H9 (cell line): ENCODE data around the gene ATG9B. TPM values are rescaled to one million over a fixed set of nuclear protein-coding genes. Genes with fewer than 3 reads are reported as not detected.

ENCODE experiments used
- DNase-seq: peaks from one replicate; pipeline ENCODE4 v3.0.0-alpha.2; 2017
- H2AFZ ChIP-seq: one replicate; pipeline ENCODE4 v1.6.1; 2013; ENCODE audit warnings: mild to moderate bottlenecking, low read length, control low read depth, moderate library complexity
- H2AK5ac ChIP-seq: 2 replicates; pipeline ENCODE4 v1.6.1; 2013; ENCODE audit warnings: low read length, control low read depth, mixed read lengths; ENCODE audit not compliant: insufficient read length
- H2BK120ac ChIP-seq: one replicate; pipeline ENCODE4 v1.6.1; 2013; ENCODE audit warnings: low read depth, mild to moderate bottlenecking, low read length, control low read depth, inconsistent platforms; ENCODE audit not compliant: poor library complexity, severe bottlenecking
- H2BK12ac ChIP-seq: 2 replicates; pipeline ENCODE4 v1.6.1; 2013; ENCODE audit warnings: low read length, control low read depth, mixed read lengths, low read depth; ENCODE audit not compliant: insufficient read length
- H2BK15ac ChIP-seq: 2 replicates; pipeline ENCODE4 v1.6.1; 2013; ENCODE audit warnings: low read depth, low read length, control low read depth
- H2BK20ac ChIP-seq: one replicate; pipeline ENCODE4 v1.6.1; 2013; ENCODE audit warnings: low read depth, mild to moderate bottlenecking, low read length, control low read depth, inconsistent platforms; ENCODE audit not compliant: poor library complexity, severe bottlenecking
- H2BK5ac ChIP-seq: 2 replicates; pipeline ENCODE4 v1.6.1; 2013; ENCODE audit warnings: low read length, control low read depth, mixed read lengths; ENCODE audit not compliant: insufficient read length
- H3K14ac ChIP-seq: 2 replicates; pipeline ENCODE4 v1.6.1; 2013; ENCODE audit warnings: low read length, control low read depth; ENCODE audit not compliant: insufficient read depth
- H3K18ac ChIP-seq: 2 replicates; pipeline ENCODE4 v1.6.1; 2013; ENCODE audit warnings: low read depth, mild to moderate bottlenecking, mixed read lengths, low read length, control low read depth; ENCODE audit not compliant: insufficient read length
- H3K23ac ChIP-seq: 2 replicates; pipeline ENCODE4 v1.6.1; 2013; ENCODE audit warnings: low read length, control low read depth, mixed read lengths, low read depth; ENCODE audit not compliant: insufficient read length
- H3K23me2 ChIP-seq: 2 replicates; pipeline ENCODE4 v1.6.1; 2013; ENCODE audit warnings: low read depth, mild to moderate bottlenecking, mixed read lengths, low read length, control low read depth; ENCODE audit not compliant: insufficient read length, poor library complexity, severe bottlenecking
- H3K27ac ChIP-seq: 2 replicates; pipeline ENCODE4 v1.5.1; 2013; ENCODE audit warnings: low read length, control low read depth, mixed read lengths, low read depth; ENCODE audit not compliant: insufficient read length
- H3K27me3 ChIP-seq: 2 replicates; pipeline ENCODE4 v1.6.1; 2013; ENCODE audit warnings: low read length, control low read depth, inconsistent platforms; ENCODE audit not compliant: insufficient read depth
- H3K4ac ChIP-seq: 2 replicates; pipeline ENCODE4 v1.6.1; 2013; ENCODE audit warnings: low read depth, mild to moderate bottlenecking, control low read depth, inconsistent platforms, low read length, moderate library complexity
- H3K4me1 ChIP-seq: 2 replicates; pipeline ENCODE4 v1.6.1; 2013; ENCODE audit warnings: low read length, control low read depth, inconsistent platforms; ENCODE audit not compliant: insufficient read depth
- H3K4me2 ChIP-seq: 2 replicates; pipeline ENCODE4 v1.6.1; 2013; ENCODE audit warnings: low read length, control low read depth, mixed read lengths; ENCODE audit not compliant: insufficient read length, insufficient read depth
- H3K56ac ChIP-seq: 2 replicates; pipeline ENCODE4 v1.6.1; 2013; ENCODE audit warnings: low read depth, mild to moderate bottlenecking, mixed read lengths, low read length, control low read depth; ENCODE audit not compliant: insufficient read length
- H3K79me1 ChIP-seq: 2 replicates; pipeline ENCODE4 v1.6.1; 2013; ENCODE audit warnings: low read depth, mild to moderate bottlenecking, moderate library complexity, low read length, control low read depth, inconsistent platforms; ENCODE audit not compliant: insufficient read depth, poor library complexity, severe bottlenecking
- H3K79me2 ChIP-seq: 2 replicates; pipeline ENCODE4 v1.6.1; 2013; ENCODE audit warnings: low read length, control low read depth, inconsistent platforms; ENCODE audit not compliant: insufficient read depth
- H3K9ac ChIP-seq: 2 replicates; pipeline ENCODE4 v1.6.1; 2013; ENCODE audit warnings: low read length, control low read depth, mixed read lengths; ENCODE audit not compliant: insufficient read length; ENCODE audit errors: extremely low read depth
- H3K9me3 ChIP-seq: one replicate; pipeline ENCODE4 v1.6.1; 2013; ENCODE audit warnings: low read depth, low read length, inconsistent platforms; ENCODE audit not compliant: control insufficient read depth
- H3T11ph ChIP-seq: one replicate; pipeline ENCODE4 v1.6.1; 2013; ENCODE audit warnings: mild to moderate bottlenecking, low read length, control low read depth, inconsistent platforms
- H4K20me1 ChIP-seq: one replicate; pipeline ENCODE4 v1.6.1; 2013; ENCODE audit not compliant: control insufficient read depth, insufficient read length, insufficient read depth
- H4K5ac ChIP-seq: 2 replicates; pipeline ENCODE4 v1.6.1; 2013; ENCODE audit warnings: low read depth, mild to moderate bottlenecking, mixed read lengths, low read length, control low read depth; ENCODE audit not compliant: insufficient read length
- H4K8ac ChIP-seq: replicated peaks from 2 replicates; pipeline ENCODE4 v1.6.1; 2013; ENCODE audit warnings: low read length, control low read depth, mixed read lengths, low read depth; ENCODE audit not compliant: insufficient read length
- H4K91ac ChIP-seq: 2 replicates; pipeline ENCODE4 v1.6.1; 2013; ENCODE audit warnings: low read depth, mild to moderate bottlenecking, moderate library complexity, mixed read lengths, low read length, control low read depth; ENCODE audit not compliant: insufficient read length
- H3K27ac Mint-ChIP-seq, 3 experiments: 2 replicates in 2 of 3; 3 replicates in 1 of 3; pipeline ENCODE4 v1.8.0; 2020 to 2021; ENCODE audit warnings: mixed read lengths in 3 of 3, mild to moderate bottlenecking in 1 of 3, moderate library complexity in 1 of 3
- H3K27me3 Mint-ChIP-seq: 2 replicates; pipeline ENCODE4 v1.8.0; 2021; ENCODE audit warnings: low read depth, mild to moderate bottlenecking, moderate library complexity, mixed read lengths
- H3K36me3 Mint-ChIP-seq, 3 experiments: 2 replicates in 2 of 3; 3 replicates in 1 of 3; pipeline ENCODE4 v1.8.0; 2020 to 2021; ENCODE audit warnings: low read depth in 3 of 3, mixed read lengths in 3 of 3; ENCODE audit not compliant: insufficient read depth in 1 of 3
- H3K4me1 Mint-ChIP-seq, 2 experiments: 2 replicates each; pipeline ENCODE4 v1.8.0; 2020; ENCODE audit warnings: mixed read lengths in 2 of 2
- H3K4me3 Mint-ChIP-seq, 2 experiments: 2 replicates in 1 of 2; 3 replicates in 1 of 2; pipeline ENCODE4 v1.8.0; 2020 to 2021; ENCODE audit warnings: mild to moderate bottlenecking in 2 of 2, mixed read lengths in 2 of 2, moderate library complexity in 1 of 2
- H3K9me3 Mint-ChIP-seq, 2 experiments: 2 replicates in 1 of 2; 3 replicates in 1 of 2; pipeline ENCODE4 v1.8.0; 2020; ENCODE audit warnings: mild to moderate bottlenecking in 2 of 2, mixed read lengths in 2 of 2, moderate library complexity in 1 of 2
- WGBS: extraction: QIAGEN DNeasy Blood & Tissue Kit; methylation state at CpG from one replicate; pipeline ENCODE4 v1.1.7; 2013; ENCODE audit warnings: missing lambda C conversion rate, low lambda C conversion rate, mixed read lengths; ENCODE audit not compliant: insufficient read length; ENCODE audit errors: extremely low coverage; 5-methylcytosine and 5-hydroxymethylcytosine counted together
- total RNA-seq: library from RNA; stranded (reverse); gene quantifications from 2 replicates; pipeline ENCODE4 v1.2.1, GENCODE V29; 2021
- TF ChIP-seq, protein P1 (sequence below): fragments of 200-600 bp; sonication (generic); conservative IDR thresholded peaks from 3 replicates; pipeline ENCODE4 v1.8.0; 2021; ENCODE audit warnings: antibody characterized with exemption, mild to moderate bottlenecking

Gene ATG9B
- total RNA-seq, 1 experiment from 2014 or later = 1.5 TPM

DNA sequence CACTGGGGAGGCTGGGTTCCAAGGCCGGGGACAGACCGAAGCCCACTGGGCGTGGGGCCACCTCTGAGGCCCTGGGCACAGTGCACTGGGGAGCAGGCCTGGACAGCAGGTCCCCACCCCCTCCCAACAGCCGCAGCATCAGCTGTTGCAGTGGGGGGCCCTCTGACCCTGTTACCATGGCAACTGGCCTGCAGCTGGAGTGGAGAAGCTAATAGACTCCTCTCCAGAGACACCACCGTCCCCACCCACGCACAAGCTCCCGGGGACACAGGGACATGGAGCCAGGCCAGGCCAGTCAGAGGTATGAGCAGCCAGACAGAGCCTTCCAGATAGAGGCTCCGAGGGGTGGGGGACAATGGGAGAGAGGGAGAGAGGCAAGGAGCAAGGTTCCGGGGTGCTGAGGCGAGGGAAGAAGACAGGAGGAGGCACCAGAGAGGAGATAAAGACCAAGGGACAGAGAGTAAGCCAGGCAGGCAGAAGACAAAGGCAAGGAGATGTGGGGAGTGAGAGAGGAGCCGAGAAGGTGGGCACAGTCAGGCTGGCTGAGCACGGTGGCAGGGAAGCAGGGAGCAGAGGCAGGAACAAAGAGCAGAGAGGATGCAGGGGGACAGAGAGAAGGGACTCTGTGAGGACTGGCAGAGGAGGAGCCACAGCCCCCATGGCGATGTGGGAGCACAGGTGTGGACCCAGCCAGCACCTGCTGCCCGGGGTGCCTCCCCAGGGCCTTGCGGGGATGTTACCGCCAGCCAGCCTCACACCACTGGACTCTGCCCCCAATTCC, 52.9 kb downstream of the ATG9B start:
- H2BK20ac ChIP-seq = no peak overlapping the region
- H3K9me3 Mint-ChIP-seq = no peaks in the 10 kb centered on the region
- H2BK5ac ChIP-seq = no peak overlapping the region
- no peak overlapping the region for H3K14ac ChIP-seq
- H4K8ac ChIP-seq = no peak overlapping the region
- peak overlapping the region; percentile 15 for H3K18ac ChIP-seq
- no peaks in the 10 kb centered on the region for H3K27me3 ChIP-seq
- peaks cover 3% of the 10 kb centered on the region for H3K23me2 ChIP-seq
- no peak overlapping the region for H3K9ac ChIP-seq
- DNase-seq = no peak
- no peak overlapping the region for H2BK12ac ChIP-seq
- H3K4ac ChIP-seq = no peak overlapping the region
- no peaks in the 10 kb centered on the region for H3K79me2 ChIP-seq
- no peak overlapping the region for H3T11ph ChIP-seq
- no peak overlapping the region for H2AK5ac ChIP-seq
- no CpG with 5 or more reads among the region's 16 CpGs for whole genome bisulfite sequencing
- H3K4me1 ChIP-seq = peaks cover 5% of the 10 kb centered on the region; the same call in 1 of the 2 replicates
- peaks cover 35 to 59% of the 10 kb centered on the region in 2 experiments for H3K4me1 Mint-ChIP-seq
- TF ChIP-seq, protein P1, sequence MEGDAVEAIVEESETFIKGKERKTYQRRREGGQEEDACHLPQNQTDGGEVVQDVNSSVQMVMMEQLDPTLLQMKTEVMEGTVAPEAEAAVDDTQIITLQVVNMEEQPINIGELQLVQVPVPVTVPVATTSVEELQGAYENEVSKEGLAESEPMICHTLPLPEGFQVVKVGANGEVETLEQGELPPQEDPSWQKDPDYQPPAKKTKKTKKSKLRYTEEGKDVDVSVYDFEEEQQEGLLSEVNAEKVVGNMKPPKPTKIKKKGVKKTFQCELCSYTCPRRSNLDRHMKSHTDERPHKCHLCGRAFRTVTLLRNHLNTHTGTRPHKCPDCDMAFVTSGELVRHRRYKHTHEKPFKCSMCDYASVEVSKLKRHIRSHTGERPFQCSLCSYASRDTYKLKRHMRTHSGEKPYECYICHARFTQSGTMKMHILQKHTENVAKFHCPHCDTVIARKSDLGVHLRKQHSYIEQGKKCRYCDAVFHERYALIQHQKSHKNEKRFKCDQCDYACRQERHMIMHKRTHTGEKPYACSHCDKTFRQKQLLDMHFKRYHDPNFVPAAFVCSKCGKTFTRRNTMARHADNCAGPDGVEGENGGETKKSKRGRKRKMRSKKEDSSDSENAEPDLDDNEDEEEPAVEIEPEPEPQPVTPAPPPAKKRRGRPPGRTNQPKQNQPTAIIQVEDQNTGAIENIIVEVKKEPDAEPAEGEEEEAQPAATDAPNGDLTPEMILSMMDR = no peak
- H2BK15ac ChIP-seq = no peak overlapping the region
- no peak overlapping the region for H3K4me2 ChIP-seq
- no peak overlapping the region for H4K91ac ChIP-seq
- H3K36me3 Mint-ChIP-seq = peaks cover 0 to 3% (median 0%) of the 10 kb centered on the region in 3 experiments; a peak in 3 of 7 replicates
- no peak overlapping the region for H4K5ac ChIP-seq
- H3K9me3 ChIP-seq = no peaks in the 10 kb centered on the region
- no peak overlapping the region for H3K23ac ChIP-seq
- H3K27ac Mint-ChIP-seq = peak overlapping the region in 2 of 3 experiments; percentile 30 to 63; a peak in 3 of 7 replicates
- no peak overlapping the region for H2BK120ac ChIP-seq
- H3K79me1 ChIP-seq = no peaks in the 10 kb centered on the region
- H3K27ac ChIP-seq = no peak overlapping the region
- no peaks in the 10 kb centered on the region for H4K20me1 ChIP-seq
- no peak overlapping the region for H3K56ac ChIP-seq
- H2AFZ ChIP-seq = no peak overlapping the region
- no peak overlapping the region; a peak in 1 of 5 replicates for H3K4me3 Mint-ChIP-seq
- H3K27me3 Mint-ChIP-seq = peaks cover 48% of the 10 kb centered on the region
